ENCODE measurements around the gene APP. TPM values are rescaled to one million over a fixed set of nuclear protein-coding genes. Genes with fewer than 3 reads are reported as not detected.

The APP gene
- total RNA-seq, 2 donors from 2014 or later = 460 to 557 TPM

- H3K4me3 ChIP-seq (ENCODE audit: low read length) = no peak overlapping the region
- H3K9me3 Mint-ChIP-seq = no peaks in the 10 kb centered on the region
- peaks cover 10% of the 10 kb centered on the region for H3K4me1 ChIP-seq (ENCODE audit: control insufficient read depth, insufficient read depth, low read length)
- peaks cover 32% of the 10 kb centered on the region for H3K27me3 ChIP-seq (ENCODE audit: control insufficient read depth, insufficient read depth, low read length, poor library complexity, severe bottlenecking)
- 93% methylated on average over 9 of the region's 9 CpGs for WGBS, 2 experiments (ENCODE audit: insufficient coverage in 1 of 2, insufficient read length in 1 of 2)
- no peak overlapping the region for H3K4me3 Mint-ChIP-seq
- no peak for TF ChIP-seq CTCF (conservative IDR thresholded peaks at IDR 0.05)
- H3K27ac Mint-ChIP-seq = peak overlapping the region; percentile 2
- H3K36me3 Mint-ChIP-seq (ENCODE audit: low read depth) = peaks cover 11% of the 10 kb centered on the region
- DNase-seq = no peak
- no peak overlapping the region for H3K9ac ChIP-seq (ENCODE audit: extremely low read depth, low read length, poor library complexity, severe bottlenecking)
- H3K27ac ChIP-seq (ENCODE audit: low read depth, low read length) = no peak overlapping the region
- H3K4me1 Mint-ChIP-seq = peaks cover 50% of the 10 kb centered on the region
- H3K27me3 Mint-ChIP-seq (ENCODE audit: insufficient read depth) = peaks cover 9% of the 10 kb centered on the region
- peaks cover 4% of the 10 kb centered on the region for H3K36me3 ChIP-seq (ENCODE audit: control insufficient read depth, insufficient read depth, low read length)
- no peaks in the 10 kb centered on the region for H3K9me3 ChIP-seq (ENCODE audit: control insufficient read depth, low read length)
Measured at GRCh38 chr21:26072666-26073615, 97.6 kb downstream of the APP start.

- peaks cover 32% of the 10 kb centered on the region for H3K27me3 ChIP-seq (ENCODE audit: control insufficient read depth, insufficient read depth, low read length, poor library complexity, severe bottlenecking)
- 66 to 83% methylated on average over 6 to 8 of the region's 8 CpGs for WGBS, 2 experiments (ENCODE audit: insufficient coverage in 1 of 2, insufficient read length in 1 of 2)
- Mint-ChIP-seq H3K36me3 (ENCODE audit: low read depth) (no peaks in the 10 kb centered on the region), H3K4me3 (no peak overlapping the region), H3K27ac (no peak overlapping the region), H3K9me3 (no peaks in the 10 kb centered on the region), H3K27me3 (ENCODE audit: insufficient read depth) (peaks cover 9% of the 10 kb centered on the region), H3K4me1 (peaks cover 51% of the 10 kb centered on the region)
- H3K4me3 ChIP-seq (ENCODE audit: low read length) = no peak overlapping the region
- DNase-seq = no peak
- H3K4me1 ChIP-seq (ENCODE audit: control insufficient read depth, insufficient read depth, low read length) = peaks cover 10% of the 10 kb centered on the region
- H3K27ac ChIP-seq (ENCODE audit: low read depth, low read length) = no peak overlapping the region
- no peak overlapping the region for H3K9ac ChIP-seq (ENCODE audit: extremely low read depth, low read length, poor library complexity, severe bottlenecking)
- no peaks in the 10 kb centered on the region for H3K36me3 ChIP-seq (ENCODE audit: control insufficient read depth, insufficient read depth, low read length)
- no peak for TF ChIP-seq CTCF (conservative IDR thresholded peaks at IDR 0.05)
- H3K9me3 ChIP-seq (ENCODE audit: control insufficient read depth, low read length) = no peaks in the 10 kb centered on the region
Measured at GRCh38 chr21:26070822-26071425, 99.6 kb downstream of the APP start.

- Histone ChIP-seq H3K9me3 (ENCODE audit: control insufficient read depth, low read length) (no peaks in the 10 kb centered on the region), H3K9ac (ENCODE audit: extremely low read depth, low read length, poor library complexity, severe bottlenecking) (no peak overlapping the region), H3K27me3 (ENCODE audit: control insufficient read depth, insufficient read depth, low read length, poor library complexity, severe bottlenecking) (peaks cover 32% of the 10 kb centered on the region), H3K4me1 (ENCODE audit: control insufficient read depth, insufficient read depth, low read length) (peaks cover 10% of the 10 kb centered on the region), H3K4me3 (ENCODE audit: low read length) (no peak overlapping the region), H3K36me3 (ENCODE audit: control insufficient read depth, insufficient read depth, low read length) (no peaks in the 10 kb centered on the region), H3K27ac (ENCODE audit: low read depth, low read length) (no peak overlapping the region)
- Mint-ChIP-seq H3K36me3 (ENCODE audit: low read depth) (no peaks in the 10 kb centered on the region), H3K27ac (no peak overlapping the region), H3K4me3 (no peak overlapping the region), H3K27me3 (ENCODE audit: insufficient read depth) (peaks cover 9% of the 10 kb centered on the region), H3K4me1 (peaks cover 51% of the 10 kb centered on the region), H3K9me3 (no peaks in the 10 kb centered on the region)
- DNase-seq = no peak
- TF ChIP-seq CTCF (conservative IDR thresholded peaks at IDR 0.05) = no peak
- 60 to 90% methylated on average over 1 to 2 of the region's 2 CpGs for WGBS, 2 experiments (ENCODE audit: insufficient coverage in 1 of 2, insufficient read length in 1 of 2)
Measured at GRCh38 chr21:26070121-26070520, 100.4 kb downstream of the APP start.

Data from endodermal cell (in vitro differentiated cells).